HG02852 (cell line): ENCODE measurements around the gene NAP1L4.
A peak's percentile ranks its signal among the peaks of the same experiment; 100 is the strongest.
"Not testable (repeated sequence)": the region's sequence is repeated elsewhere in the genome, so short reads cannot be mapped to it uniquely, and the experiment has no call there.

Source experiments
- ATAC-seq: cut with Tn5 transposase; IDR thresholded peaks from one replicate; pipeline ENCODE4 v1.9.1; 2021; ENCODE audit warnings: mild to moderate bottlenecking, moderate library complexity; ENCODE audit not compliant: unreplicated experiment

Gene NAP1L4

DNA sequence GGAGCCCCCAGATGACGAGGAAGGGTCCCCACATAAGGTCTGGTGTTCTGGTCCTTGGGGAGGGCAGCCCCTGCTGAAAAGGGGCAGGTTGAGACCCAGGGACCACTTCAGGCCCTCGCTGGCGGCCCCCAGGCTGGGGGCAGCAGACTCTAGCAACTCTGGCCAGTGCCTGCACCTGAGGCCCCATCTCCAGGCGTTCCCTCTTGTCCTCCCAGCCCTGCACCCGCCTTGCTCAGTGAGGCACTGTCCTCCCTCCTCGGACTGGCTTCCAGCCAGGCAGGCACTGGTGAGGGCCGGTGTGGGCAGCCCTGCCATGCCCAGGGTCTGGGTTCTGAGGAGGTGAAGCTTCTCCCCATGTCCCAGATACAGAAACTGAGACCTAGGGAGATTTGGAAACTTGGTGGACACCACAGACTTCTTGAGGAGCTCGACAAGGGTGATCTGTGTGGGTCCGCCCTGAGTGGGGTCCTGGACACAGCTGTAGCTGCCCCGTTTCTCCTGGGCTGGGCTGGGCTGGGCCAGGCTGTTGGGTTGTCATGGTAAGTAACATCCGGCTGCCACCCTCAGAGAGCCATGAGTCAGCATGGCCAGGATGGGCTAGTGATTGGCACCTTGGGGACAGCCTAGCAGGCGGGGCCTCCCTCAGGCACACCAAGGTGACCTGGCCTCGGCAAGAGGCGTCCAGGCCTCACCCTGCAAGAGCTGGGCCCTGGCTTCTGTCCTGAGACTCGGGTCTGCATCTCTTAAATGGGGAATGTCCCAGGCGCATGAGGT lies 51.8 kb downstream of the NAP1L4 start:
- ATAC-seq: no peak

DNA sequence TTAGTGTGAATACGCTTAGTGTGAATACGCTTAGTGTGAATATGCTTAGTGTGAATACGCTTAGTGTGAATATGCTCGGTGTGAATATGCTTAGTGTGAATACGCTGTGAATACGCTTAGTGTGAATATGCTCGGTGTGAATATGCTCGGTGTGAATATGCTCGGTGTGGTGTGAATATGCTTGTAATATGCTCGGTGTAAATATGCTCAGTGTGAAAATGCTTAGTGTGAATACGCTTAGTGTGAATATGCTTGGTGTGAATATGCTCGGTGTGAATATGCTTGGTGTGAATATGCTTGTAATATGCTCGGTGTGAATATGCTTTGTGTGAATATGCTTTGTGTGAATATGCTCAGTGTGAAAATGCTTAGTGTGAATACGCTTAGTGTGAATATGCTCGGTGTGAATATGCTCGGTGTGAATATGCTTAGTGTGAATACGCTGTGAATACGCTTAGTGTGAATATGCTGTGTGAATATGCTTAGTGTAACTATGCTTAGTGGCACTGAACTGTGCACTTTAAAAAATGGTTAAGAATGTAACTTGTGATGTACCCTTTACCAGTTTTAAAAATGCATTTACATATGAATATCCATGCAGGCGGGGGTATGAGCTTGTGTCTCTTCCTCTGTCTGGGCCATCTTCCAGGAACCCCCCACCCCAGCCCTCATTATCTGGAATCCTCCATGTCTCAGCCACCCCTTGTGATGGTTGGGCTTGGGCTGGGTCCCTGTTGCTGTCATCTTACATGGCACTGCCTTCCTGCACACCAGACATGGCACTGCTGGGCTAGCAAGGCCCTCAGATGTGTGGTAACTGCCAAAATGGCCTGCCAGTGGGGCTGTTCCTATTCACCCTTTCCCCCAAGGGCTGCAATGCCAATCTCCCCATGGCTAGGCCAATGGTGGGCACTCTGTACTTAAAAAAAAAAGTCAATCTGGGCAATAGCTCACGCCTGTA lies 53.4 kb downstream of the NAP1L4 start:
- ATAC-seq: not testable (repeated sequence)

DNA sequence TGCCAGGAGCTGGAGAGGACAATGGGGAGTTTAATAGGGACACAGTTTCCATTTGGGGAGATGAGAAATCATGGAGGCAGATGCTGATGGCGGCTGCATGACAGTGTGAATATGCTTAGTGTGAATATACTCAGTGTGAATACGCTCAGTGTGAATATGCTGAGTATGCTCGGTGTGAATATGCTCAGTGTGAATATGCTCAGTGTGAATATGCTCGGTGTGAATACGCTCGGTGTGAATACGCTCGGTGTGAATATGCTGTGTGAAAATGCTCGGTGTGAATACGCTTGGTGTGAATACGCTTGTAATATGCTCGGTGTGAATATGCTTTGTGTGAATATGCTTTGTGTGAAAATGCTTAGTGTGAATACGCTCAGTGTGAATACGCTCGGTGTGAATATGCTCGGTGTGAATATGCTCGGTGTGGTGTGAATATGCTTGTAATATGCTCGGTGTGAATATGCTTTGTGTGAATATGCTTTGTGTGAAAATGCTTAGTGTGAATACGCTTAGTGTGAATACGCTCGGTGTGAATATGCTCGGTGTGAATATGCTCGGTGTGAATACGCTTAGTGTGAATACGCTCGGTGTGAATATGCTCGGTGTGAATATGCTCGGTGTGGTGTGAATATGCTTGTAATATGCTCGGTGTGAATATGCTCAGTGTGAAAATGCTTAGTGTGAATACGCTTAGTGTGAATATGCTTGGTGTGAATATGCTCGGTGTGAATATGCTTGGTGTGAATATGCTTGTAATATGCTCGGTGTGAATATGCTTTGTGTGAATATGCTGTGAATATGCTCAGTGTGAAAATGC lies 54.3 kb downstream of the NAP1L4 start:
- not testable (repeated sequence) for ATAC-seq

DNA sequence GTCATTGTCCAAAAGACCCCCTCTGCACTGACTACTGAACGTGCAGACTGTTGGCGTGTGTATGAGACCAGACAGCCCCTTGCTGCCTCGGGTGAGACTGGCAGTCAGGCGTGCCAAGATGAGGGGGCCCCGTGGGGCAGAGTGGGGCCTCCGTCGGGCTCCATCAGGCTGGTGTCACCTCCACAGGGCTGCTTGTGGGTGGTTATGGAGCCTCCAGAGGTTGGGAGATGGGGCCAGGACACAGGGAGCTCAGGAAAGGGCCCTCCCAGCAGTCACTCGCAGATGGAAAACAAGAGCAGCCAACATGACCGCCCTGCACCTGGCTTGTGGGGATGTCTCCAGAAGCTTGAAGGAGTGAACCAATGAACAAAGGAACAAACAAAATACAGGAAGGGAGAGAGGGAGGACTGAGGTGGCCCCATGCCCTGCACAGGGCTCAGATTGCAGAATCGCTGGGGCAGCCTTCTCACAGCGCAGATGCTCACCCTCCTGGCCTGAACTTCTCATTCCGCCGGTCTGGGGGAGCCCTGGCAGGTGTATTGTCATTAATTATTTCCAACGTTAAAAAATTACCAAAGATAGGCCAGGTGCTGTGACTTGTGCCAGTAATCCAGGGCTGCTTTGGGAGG lies 57.4 kb downstream of the NAP1L4 start:
- no peak for ATAC-seq

DNA sequence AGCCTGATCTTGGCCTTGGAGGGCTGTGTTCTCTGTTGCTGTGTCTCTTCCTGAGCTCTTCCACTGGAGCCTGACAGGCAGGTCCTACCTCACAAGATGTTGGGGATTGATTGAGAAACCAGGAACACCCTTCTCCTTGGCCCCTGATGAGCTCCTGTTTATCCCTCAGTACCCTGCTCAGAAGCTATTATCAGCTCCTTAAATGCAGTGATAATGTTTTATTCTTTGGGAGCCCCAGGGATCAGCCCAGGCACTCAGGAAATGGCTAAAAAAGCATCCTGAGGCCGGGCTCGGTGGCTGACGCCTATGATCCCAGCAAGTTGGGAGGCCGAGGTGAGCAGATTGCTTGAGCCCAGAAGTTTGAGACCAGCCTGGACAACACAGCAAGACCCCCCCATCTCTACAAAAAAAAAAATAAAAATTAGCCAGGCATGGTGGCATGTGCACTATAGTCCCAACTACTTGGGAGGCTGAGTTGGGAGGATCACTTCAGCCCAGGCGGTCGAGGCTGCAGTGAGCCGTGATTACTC lies 58.0 kb downstream of the NAP1L4 start:
- ATAC-seq: no peak

DNA sequence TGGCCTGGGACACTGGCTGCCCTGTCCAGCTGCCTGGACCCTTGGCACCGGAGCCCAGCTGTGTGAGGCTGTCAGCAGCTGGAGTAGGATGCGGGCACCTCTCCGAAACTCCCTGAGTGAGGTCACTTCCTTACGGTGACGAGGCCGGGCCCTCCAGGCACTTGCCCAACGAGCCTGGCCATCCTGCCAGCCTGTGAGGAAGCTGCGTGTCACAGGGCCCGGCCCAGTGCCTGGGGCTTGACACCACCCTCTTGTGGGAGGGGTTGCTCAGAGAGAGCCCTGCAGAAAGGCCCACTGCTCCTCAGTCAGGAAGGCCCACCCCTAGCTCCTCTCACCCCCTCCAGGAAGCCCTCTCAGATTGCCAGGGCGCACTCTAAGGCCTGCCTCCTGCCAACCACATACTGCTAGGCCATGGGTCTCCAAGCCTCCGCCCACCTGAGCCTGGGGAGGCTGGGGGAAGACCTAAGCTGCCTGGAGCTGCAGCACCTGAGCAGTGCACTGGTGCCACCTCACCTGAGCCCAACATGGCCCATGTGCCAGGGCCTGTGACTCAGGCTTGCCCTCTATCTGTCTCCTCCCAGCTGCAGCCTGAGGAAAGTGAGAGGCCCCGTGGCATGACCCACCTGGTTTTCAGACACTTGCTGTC lies 58.6 kb downstream of the NAP1L4 start:
- ATAC-seq: no peak

DNA sequence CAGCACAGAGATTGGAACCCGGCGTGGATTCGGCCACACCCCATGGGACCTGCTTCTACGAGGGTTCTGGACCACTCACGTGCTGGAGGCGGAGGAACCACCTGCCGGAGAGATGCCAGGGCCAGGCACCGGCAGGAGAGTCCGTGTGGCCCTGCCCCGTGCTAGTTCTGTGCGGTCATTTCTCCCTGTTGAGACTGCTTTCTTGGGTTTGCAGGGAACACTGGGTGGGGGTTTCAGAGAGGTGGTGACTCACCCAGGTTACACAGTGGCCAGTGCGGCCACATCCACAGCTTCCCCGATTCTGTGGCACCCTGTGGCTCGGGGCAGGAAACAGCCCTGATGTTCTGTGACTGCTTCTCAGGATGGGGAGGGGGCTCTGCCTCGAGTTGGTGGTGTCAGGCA lies 59.3 kb downstream of the NAP1L4 start:
- no peak for ATAC-seq

DNA sequence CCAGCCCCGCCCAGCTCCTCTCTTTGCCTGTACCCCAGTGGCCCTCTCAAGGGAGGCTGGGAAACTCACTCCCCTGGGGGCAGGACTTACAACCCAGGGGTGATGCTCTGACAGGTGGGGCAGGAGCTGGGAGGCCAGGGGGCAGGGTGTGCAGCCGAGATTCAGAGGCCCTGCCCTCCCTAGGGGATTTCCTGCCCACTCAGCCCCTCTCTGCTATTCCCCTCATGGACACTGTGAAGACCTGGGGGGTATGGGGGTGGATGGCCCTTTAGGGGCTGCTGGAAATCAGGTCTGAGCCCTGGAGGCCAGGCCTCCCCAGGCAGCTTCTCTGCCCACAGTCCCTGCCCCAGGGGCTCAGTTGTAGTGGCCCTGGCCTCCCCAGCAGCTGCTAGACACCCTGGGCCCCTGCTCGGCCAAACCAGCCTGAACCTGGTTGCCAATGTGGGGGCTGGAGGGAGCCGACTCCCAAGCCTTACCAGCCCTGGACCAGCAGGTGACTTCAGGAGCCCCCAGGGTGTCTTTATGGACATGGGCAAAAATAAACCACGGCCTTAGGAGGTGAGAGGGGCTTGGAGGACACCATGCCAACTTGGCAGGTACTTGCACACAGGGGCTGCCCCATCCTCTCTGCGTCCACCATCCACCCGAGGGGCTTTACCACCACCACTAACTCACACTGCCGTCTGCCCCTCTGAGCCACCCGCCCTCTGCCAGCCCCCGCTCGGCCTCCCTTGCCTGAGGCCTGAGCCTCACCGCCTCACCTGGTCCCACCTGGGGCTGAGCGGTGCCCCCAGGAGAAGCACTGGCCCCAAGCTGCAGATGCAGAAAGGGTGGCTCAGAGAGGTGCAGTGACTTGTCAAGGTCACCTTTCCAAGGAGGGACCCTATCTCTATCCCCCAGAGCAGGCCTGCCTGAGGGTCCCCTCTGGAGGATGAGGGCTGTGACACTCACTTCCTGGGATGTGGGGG lies 60.1 kb downstream of the NAP1L4 start:
- ATAC-seq: no peak

DNA sequence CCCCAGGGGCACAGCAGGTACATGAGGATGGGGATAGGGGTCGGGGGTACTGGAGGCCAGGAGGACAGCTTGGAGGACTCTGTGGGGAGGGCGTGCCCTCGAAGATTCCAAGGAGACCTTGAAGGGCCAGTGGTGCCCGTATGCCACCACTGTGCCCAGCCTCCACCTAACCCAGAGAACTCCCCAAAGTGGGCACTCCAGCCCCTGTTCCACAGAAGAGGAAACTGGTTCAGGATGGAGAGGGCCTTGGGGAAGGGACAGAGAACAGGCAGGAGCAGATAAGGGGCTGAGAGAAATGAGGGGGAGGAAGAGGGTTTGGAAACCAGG lies 60.7 kb downstream of the NAP1L4 start:
- ATAC-seq: no peak

DNA sequence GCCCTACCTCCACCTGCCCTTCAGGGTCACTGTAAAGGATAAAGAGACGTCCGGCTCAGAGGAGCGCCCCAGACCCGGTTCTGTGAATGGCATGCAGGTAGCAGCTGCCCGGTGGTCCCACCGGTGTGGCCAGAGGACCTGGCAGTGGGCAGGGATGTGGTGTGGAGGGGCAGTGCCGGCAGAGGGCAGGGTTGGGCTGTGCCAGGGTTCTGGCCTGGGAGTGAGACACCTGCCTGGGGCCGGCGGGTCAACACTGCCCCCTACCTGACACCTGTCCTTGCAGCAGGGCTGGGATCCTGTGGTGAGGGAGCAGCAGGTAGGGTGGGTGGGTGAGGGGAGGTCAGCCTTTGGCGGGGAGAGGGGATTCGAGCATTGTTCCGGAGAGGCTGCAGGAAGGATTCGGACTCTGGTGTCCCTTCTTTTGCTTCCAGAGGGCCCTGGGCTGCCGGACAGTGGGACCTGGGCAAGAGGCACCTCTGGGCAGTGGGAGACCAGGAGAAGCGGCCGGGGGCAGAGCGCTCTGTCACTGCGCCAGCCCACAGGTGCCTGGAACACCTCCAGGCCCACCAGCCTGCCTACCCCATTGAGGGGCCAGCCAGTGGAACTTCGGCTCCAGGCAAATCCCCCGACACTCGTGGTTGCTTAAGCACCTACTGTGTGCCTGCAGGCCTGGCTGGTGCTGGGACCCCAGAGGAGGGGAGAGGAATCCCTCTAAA lies 61.3 kb downstream of the NAP1L4 start:
- peak; percentile 36 for ATAC-seq

DNA sequence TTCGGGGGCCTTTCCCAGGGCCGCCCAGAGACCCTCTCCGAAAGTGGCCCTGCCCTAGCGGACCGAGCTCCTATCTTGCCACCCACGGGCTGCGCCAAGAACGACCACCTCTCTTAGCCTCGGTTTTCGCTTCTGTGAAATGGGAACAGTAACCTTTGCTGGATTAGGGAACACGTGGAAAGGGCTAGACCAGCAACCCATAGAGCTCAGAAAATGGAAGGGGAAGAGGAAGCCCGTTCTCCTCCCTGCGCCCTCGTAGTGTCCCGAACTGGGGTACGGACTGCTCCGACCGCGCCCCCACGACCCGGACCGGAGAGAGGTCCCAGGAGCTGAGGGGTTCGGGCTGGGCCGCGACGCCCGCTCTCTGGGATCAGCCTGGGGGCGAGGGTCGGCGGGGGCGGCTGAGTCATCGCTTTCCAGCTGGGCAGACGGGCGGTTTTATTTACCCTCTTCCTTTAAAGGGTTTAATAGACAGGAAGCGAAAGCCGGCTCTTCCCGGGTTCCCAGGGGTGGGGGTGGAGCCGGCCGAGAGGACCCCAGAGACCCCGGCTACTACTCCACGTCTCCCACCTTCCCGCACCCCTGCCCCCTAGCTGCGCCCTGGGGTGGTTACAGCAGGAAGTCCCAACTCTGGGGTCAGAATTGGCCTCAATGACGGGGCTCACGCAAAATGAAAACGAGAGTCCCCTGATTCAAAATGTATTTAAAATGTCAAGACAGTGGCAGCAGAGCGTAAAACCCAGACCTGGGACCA lies 62.0 kb downstream of the NAP1L4 start:
- peak; percentile 39 for ATAC-seq

DNA sequence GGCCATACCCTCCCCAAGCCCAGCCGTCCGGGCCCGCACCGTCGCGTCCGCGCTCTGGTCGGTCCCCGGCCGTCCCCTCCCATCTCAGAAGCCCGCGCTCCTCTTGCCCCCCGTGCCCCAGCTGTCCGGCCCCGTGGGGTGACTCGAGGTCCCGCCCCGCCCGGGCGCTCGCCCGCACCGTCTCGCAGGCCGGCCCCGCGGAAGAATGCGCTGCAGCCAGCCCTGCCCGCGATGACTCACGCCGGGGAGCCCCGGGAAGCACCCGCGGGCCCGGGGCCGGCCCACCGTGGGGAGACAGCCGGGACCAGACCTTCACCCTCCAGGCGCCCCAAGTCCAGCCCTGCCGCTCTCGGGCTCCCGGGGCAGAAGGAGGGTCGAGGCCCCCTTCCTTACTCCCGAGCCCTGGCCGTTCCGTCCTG lies 62.6 kb downstream of the NAP1L4 start:
- no peak for ATAC-seq

DNA sequence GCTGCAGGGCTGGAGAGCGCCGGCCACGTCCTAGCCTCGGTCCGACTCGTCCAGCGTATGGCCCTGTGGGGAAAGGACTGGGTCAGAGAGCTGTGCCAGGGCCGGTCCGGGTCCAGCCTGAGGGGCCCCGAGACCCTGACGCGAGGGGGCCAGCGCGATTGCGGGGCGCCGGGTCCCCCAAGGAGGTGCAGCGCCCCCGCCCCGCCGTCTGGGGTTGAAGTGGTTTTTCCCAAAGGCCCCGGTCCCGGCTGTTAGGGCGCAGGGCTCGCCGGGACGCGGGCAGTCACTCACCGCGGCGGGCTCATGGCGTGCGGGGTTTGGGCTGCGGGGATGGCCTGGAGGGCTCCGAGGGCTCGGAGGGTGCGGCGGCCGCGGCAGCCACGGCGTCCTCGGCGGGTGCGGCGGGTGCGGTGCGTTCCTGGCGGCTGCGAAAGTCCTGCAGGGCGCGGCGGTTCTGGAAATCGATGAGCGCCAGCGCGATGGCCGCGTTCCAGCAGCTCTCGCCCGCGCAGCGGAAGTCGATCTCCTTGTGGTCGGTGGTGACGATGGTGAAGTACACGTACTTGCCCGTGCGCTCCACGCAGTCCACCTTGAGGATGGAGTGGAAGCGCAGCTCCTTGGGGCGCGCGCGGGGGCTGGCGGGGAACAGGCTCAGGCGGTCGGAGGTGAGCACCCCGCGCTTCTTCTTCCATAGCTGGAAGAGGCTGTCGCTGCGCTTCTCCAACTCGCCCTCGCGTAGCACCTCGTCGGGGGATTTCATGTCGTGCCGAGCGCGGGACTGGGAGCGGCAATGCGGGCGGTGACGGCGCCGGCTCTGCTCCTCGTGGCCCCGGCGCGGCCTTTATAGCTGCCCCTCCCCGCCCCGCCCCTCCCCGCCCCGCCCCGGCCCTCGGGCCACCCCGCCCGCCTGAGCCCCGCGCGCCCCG lies 63.3 kb downstream of the NAP1L4 start, which contains the start of gene PHLDA2:
Gene PHLDA2 (minus strand): TSS at position 816 of the 926 bp plus-strand sequence. CDS start 56 bp downstream, at position 760.
- no peak for ATAC-seq

DNA sequence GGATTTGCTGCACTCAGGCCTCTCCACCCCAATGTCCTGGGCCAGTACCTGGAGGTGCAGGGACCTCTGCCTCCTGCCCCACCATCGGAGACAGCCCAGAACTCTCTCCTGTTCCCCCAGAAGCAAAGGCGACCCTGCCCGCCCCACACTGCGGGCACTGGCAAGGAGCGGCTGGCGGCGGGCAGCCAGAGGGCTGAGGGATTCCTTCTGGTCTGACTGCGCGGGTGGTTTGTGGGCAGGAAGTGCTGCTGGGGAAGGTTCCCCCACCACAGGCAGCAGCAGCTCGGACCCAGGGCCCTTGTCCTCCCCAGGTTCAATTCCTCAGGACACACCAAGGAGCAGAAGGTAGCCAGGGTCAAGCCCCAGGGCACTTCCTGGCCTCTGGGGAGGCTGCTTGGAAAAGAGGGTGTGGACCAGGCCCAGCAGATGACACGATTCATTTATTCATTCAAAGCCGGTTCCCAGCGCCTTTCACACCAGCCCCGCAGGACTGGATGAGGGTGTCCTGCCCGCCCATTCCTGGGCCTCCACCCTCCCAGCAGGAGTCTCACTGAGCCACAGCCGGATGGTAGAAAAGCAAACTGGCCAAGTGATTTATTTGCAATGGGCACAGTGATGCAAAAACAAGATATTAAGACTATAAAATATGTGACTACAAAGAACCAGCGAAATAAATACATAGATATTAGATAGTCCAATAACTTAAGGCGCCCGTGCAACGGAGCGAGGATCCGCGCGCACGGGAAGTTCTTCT lies 64.1 kb downstream of the NAP1L4 start:
- no peak for ATAC-seq

DNA sequence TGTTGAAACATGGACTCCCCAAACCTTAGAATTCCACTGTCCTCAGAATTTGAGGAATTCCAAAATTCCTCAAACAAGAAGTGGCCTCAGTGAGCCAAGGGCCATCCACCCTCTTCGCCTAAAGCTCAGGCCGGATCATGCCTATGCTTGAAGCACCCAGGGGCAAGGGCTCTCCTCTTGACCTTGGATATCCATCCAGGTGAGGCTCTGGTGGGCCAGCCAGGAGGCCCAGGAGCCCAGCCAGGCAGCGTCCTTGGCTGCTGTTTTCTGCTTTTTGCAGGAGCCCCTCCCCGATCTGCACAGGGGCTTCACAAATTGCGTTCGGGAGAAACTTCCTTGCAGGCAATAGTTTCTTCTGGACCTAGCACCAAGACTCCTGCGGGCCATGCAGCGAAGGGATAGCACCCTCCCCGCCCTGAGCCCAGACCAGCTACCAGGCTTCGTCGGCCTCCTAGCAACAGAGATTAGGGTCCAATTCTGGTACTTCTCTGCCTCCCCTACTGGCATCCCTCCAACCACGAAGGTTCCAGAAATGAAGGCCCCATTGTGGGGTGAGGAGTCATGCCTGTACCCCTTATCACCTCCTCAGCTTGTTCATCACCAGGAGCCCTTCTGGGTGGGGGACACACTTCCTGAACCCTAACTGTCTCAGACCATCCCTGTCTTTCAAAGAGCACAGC lies 64.9 kb downstream of the NAP1L4 start:
- no peak for ATAC-seq
